ENCODE data around the gene ACAP2. TPM values are rescaled to one million over a fixed set of nuclear protein-coding genes. Genes with fewer than 3 reads are reported as not detected.

Gene ACAP2
- total and polyA plus RNA-seq, 12 donors, result 4.5 to 54.3 (median 29.8) TPM

- intact Hi-C loops (cut with DNase I), result loop anchor here in 1 of 2 donors (10.0 kb wide), 1 partner anchor 140 kb away; no protein-coding TSS in a partner anchor
- DNase-seq, result no peak
- H3K27ac ChIP-seq, result no peak overlapping the region
- H3K4me3 ChIP-seq, result no peak overlapping the region
- TF ChIP-seq CTCF (IDR thresholded peaks at IDR 0.05), result no peak
- TF ChIP-seq POLR2A (IDR thresholded peaks at IDR 0.05), result no peak
- H3K9me3 ChIP-seq (replicated peaks in 1 of 3), result no peaks in the 10 kb centered on the region
- no peaks in the 10 kb centered on the region for H3K27me3 ChIP-seq
- H3K4me1 ChIP-seq (replicated peaks in 1 of 2), result peaks cover 7 to 22% of the 10 kb centered on the region in 2 donors
- WGBS, 4 donors, result 94 to 95% (median 95%) methylated on average over 8 to 13 of the region's 13 CpGs
- no peaks in the 10 kb centered on the region for H3K36me3 ChIP-seq (replicated peaks in 1 of 2)
Observed at GRCh38 chr3:195255176-195255500, 187.7 kb downstream of the ACAP2 start.

GRCh38 chr3:195254454-195255175 lies 188.2 kb downstream of the ACAP2 start:
- H3K4me1 ChIP-seq (replicated peaks in 1 of 2), result peaks cover 5 to 21% of the 10 kb centered on the region in 2 donors
- peak overlapping the region in 2 of 5 donors; percentile 56 to 58 for H3K27ac ChIP-seq

GRCh38 chr3:195253923-195254432 lies 188.8 kb downstream of the ACAP2 start:
- no peak overlapping the region for H3K4me3 ChIP-seq
- H3K27ac ChIP-seq, result peak overlapping the region in 2 of 5 donors; percentile 56 to 58
- 72 to 90% (median 88%) methylated on average over 4 to 10 of the region's 10 CpGs for WGBS, 4 donors
- H3K4me1 ChIP-seq (replicated peaks in 1 of 2), result peaks cover 0 to 15% of the 10 kb centered on the region in 2 donors
- H3K9me3 ChIP-seq (replicated peaks in 1 of 3), result no peaks in the 10 kb centered on the region
- intact Hi-C loops (cut with DNase I), result loop anchor here in 1 of 2 donors (10.0 kb wide), 1 partner anchor 139 kb away; no protein-coding TSS in a partner anchor
- DNase-seq, result peak in 1 of 7 donors; percentile 17
- no peak for TF ChIP-seq POLR2A (IDR thresholded peaks at IDR 0.05)
- TF ChIP-seq CTCF (IDR thresholded peaks at IDR 0.05), result no peak
- H3K36me3 ChIP-seq (replicated peaks in 1 of 2), result no peaks in the 10 kb centered on the region
- H3K27me3 ChIP-seq, result no peaks in the 10 kb centered on the region

More at GRCh38 chr3:195254454-195255175, 188.2 kb downstream of the ACAP2 start:
- H3K27me3 ChIP-seq, result no peaks in the 10 kb centered on the region
- H3K36me3 ChIP-seq (replicated peaks in 1 of 2), result no peaks in the 10 kb centered on the region
- intact Hi-C loops (cut with DNase I), result loop anchor here in 1 of 2 donors (10.0 kb wide), 1 partner anchor 140 kb away; no protein-coding TSS in a partner anchor
- H3K4me3 ChIP-seq, result no peak overlapping the region
- WGBS, 4 donors, result 87 to 97% (median 94%) methylated on average over 9 to 16 of the region's 16 CpGs
- DNase-seq, result peak in 2 of 7 donors; percentile 15 to 53
- TF ChIP-seq POLR2A (IDR thresholded peaks at IDR 0.05) (no peak), CTCF (IDR thresholded peaks at IDR 0.05) (no peak)
- H3K9me3 ChIP-seq (replicated peaks in 1 of 3), result no peaks in the 10 kb centered on the region

GRCh38 chr3:195251336-195252065 lies 191.3 kb downstream of the ACAP2 start:
- 91 to 94% (median 93%) methylated on average over 6 to 14 of the region's 14 CpGs for WGBS, 4 donors
- Histone ChIP-seq H3K36me3 (replicated peaks in 1 of 2) (no peaks in the 10 kb centered on the region), H3K4me3 (no peak overlapping the region), H3K27me3 (no peaks in the 10 kb centered on the region), H3K4me1 (replicated peaks in 1 of 2) (peaks cover 0 to 3% of the 10 kb centered on the region in 2 donors), H3K9me3 (replicated peaks in 1 of 3) (no peaks in the 10 kb centered on the region), H3K27ac (no peak overlapping the region)
- intact Hi-C loops (cut with DNase I), result loop anchor here in 1 of 2 donors (10.0 kb wide), 1 partner anchor 137 kb away; no protein-coding TSS in a partner anchor
- no peak for TF ChIP-seq POLR2A (IDR thresholded peaks at IDR 0.05)
- no peak for TF ChIP-seq CTCF (IDR thresholded peaks at IDR 0.05)
- DNase-seq, result peak in 2 of 7 donors; percentile 19 to 39
